Calu3 (cell line): Measurements from ENCODE around the gene ZIC4. TPM values are rescaled to one million over a fixed set of nuclear protein-coding genes. Genes with fewer than 3 reads are reported as not detected.
A peak's percentile ranks its signal among the peaks of the same experiment; 100 is the strongest.

Experiments
- BruUV-seq: library from RNA; stranded (reverse); fragments of 400-500 nt; replicated peaks from 2 replicates; lab custom pipeline; 2021; lab: Mats Ljungman, UMichigan
- CTCF ChIA-PET: fragments of 300-600 bp; sonication (Branson Sonifier 250); formaldehyde crosslinking; loops from one replicate; lab custom pipeline; 2022; ENCODE audit warnings: antibody characterized with exemption; lab: Charles Lee
- DNase-seq: peaks from one replicate; pipeline ENCODE4 v3.0.0; 2022
- H3K27ac Mint-ChIP-seq: one replicate; pipeline ENCODE4 v1.8.0; 2022; ENCODE audit warnings: mixed read lengths; ENCODE audit not compliant: unreplicated experiment
- H3K27me3 Mint-ChIP-seq: one replicate; pipeline ENCODE4 v1.8.0; 2022; ENCODE audit warnings: mixed read lengths; ENCODE audit not compliant: unreplicated experiment
- H3K36me3 Mint-ChIP-seq: one replicate; pipeline ENCODE4 v1.8.0; 2022; ENCODE audit warnings: mild to moderate bottlenecking, moderate library complexity, mixed read lengths; ENCODE audit not compliant: insufficient read depth, unreplicated experiment
- H3K4me1 Mint-ChIP-seq: one replicate; pipeline ENCODE4 v1.8.0; 2022; ENCODE audit warnings: mild to moderate bottlenecking, low read depth, mixed read lengths; ENCODE audit not compliant: unreplicated experiment
- H3K4me3 Mint-ChIP-seq: one replicate; pipeline ENCODE4 v1.8.0; 2022; ENCODE audit warnings: mild to moderate bottlenecking, low read depth, moderate library complexity, mixed read lengths; ENCODE audit not compliant: unreplicated experiment
- H3K9me3 Mint-ChIP-seq: one replicate; pipeline ENCODE4 v1.8.0; 2022; ENCODE audit warnings: low read depth, mixed read lengths; ENCODE audit not compliant: unreplicated experiment
- CTCF ChIP-seq: fragments of 200-600 bp; IDR thresholded peaks from one replicate; pipeline ENCODE4 v1.8.0; 2022; ENCODE audit warnings: antibody characterized with exemption; ENCODE audit not compliant: unreplicated experiment
- intact Hi-C: fragments of 100-400 bp; cut with micrococcal nuclease; formaldehyde crosslinking; loops from one replicate; pipeline ENCODE4 v1.10.0; 2022; ENCODE audit not compliant: unreplicated experiment
- total RNA-seq: library from RNA; stranded (reverse); gene quantifications from 2 replicates; pipeline ENCODE4 v1.2.3, GENCODE V29; 2022

Gene ZIC4
- total RNA-seq, 1 experiment from 2014 or later = not detected

- CTCF ChIA-PET = no interaction called here
- H3K27ac Mint-ChIP-seq = no peak overlapping the region
- BruUV-seq = no TSS peak
These were observed 5.0 kb upstream of the ZIC4 start for GRCh38 chr3:147411238-147411814.

GRCh38 chr3:147410526-147411237 is 4.3 kb upstream of the ZIC4 start:
- no peak overlapping the region for H3K27ac Mint-ChIP-seq
- BruUV-seq = no TSS peak
- H3K36me3 Mint-ChIP-seq = peaks cover 7% of the 10 kb centered on the region
- peaks cover 8% of the 10 kb centered on the region for H3K4me1 Mint-ChIP-seq
- intact Hi-C loops = no loop called here
- H3K27me3 Mint-ChIP-seq = no peaks in the 10 kb centered on the region
- TF ChIP-seq CTCF = no peak
- CTCF ChIA-PET = no interaction called here
- no peak for DNase-seq
- peak overlapping the region; percentile 63 for H3K4me3 Mint-ChIP-seq
- H3K9me3 Mint-ChIP-seq = peaks cover 17% of the 10 kb centered on the region

More at GRCh38 chr3:147411238-147411814, 5.0 kb upstream of the ZIC4 start:
- Mint-ChIP-seq H3K9me3 (peaks cover 17% of the 10 kb centered on the region), H3K4me3 (peak overlapping the region; percentile 63), H3K36me3 (peaks cover 7% of the 10 kb centered on the region), H3K4me1 (peaks cover 8% of the 10 kb centered on the region), H3K27me3 (no peaks in the 10 kb centered on the region)
- intact Hi-C loops = no loop called here
- DNase-seq = no peak
- no peak for TF ChIP-seq CTCF

- Mint-ChIP-seq H3K4me3 (no peak overlapping the region), H3K27me3 (no peaks in the 10 kb centered on the region), H3K36me3 (peaks cover 7% of the 10 kb centered on the region), H3K4me1 (peaks cover 8% of the 10 kb centered on the region), H3K27ac (no peak overlapping the region), H3K9me3 (peaks cover 17% of the 10 kb centered on the region)
- CTCF ChIA-PET = no interaction called here
- DNase-seq = no peak
- TF ChIP-seq CTCF = no peak
- BruUV-seq = no TSS peak
- intact Hi-C loops = no loop called here
These were observed 3.8 kb upstream of the ZIC4 start for GRCh38 chr3:147410116-147410525.

- Mint-ChIP-seq H3K27me3 (no peaks in the 10 kb centered on the region), H3K9me3 (peaks cover 17% of the 10 kb centered on the region), H3K27ac (no peak within 1 kb of the TSS), H3K4me1 (peaks cover 8% of the 10 kb centered on the region), H3K36me3 (peaks cover 7% of the 10 kb centered on the region), H3K4me3 (no peak within 1 kb of the TSS)
- DNase-seq = no peak
- TF ChIP-seq CTCF = no peak
- no TSS peak for BruUV-seq
- CTCF ChIA-PET = no interaction called here
- intact Hi-C loops = no loop called here
These were observed 3.1 kb upstream of the ZIC4 start, which contains the start of gene ZIC1 for GRCh38 chr3:147409143-147410115. Gene ZIC1 (plus strand): TSS chr3:147409365. CDS start chr3:147410113, 748 bp downstream.
